Suppressor macrophage (primary cell): ENCODE measurements around the gene SUFU.
A peak's percentile ranks its signal among the peaks of the same experiment; 100 is the strongest.

Experiments
- DNase-seq, 4 experiments: peaks; one replicate each; pipeline ENCODE4 v3.0.0-alpha.2; 2020 to 2022

The SUFU gene

GRCh38 chr10:102620138-102620590 lies 116.4 kb downstream of the SUFU start:
- no peak for DNase-seq

- no peak for DNase-seq
Observed at GRCh38 chr10:102620591-102621442, 117.0 kb downstream of the SUFU start.

- no peak for DNase-seq
Observed at GRCh38 chr10:102621443-102622325, 117.9 kb downstream of the SUFU start.

GRCh38 chr10:102624094-102624493 lies 120.3 kb downstream of the SUFU start:
- no peak for DNase-seq

GRCh38 chr10:102624751-102625645 lies 121.2 kb downstream of the SUFU start:
- no peak for DNase-seq

GRCh38 chr10:102626026-102626685 lies 122.4 kb downstream of the SUFU start:
- peak; percentile 39 to 56 (median 47) for DNase-seq

GRCh38 chr10:102627291-102627735 lies 123.5 kb downstream of the SUFU start:
- DNase-seq = no peak

- no peak for DNase-seq
Observed at GRCh38 chr10:102627736-102628293, 124.0 kb downstream of the SUFU start.

- no peak for DNase-seq
Observed at GRCh38 chr10:102628451-102628911, 124.7 kb downstream of the SUFU start.

GRCh38 chr10:102629661-102630614 lies 126.2 kb downstream of the SUFU start:
- no peak for DNase-seq

- DNase-seq = no peak
Observed at GRCh38 chr10:102630663-102631062, 126.9 kb downstream of the SUFU start.

GRCh38 chr10:102631525-102632393 lies 128.0 kb downstream of the SUFU start:
- no peak for DNase-seq

- DNase-seq = peak; percentile 21 to 66 (median 54)
Observed at GRCh38 chr10:102632394-102633111, 128.8 kb downstream of the SUFU start.

- DNase-seq = peak; percentile 83 to 94 (median 92)
Observed at GRCh38 chr10:102633287-102633686, 129.5 kb downstream of the SUFU start.

GRCh38 chr10:102633848-102634247 lies 130.1 kb downstream of the SUFU start:
- no peak for DNase-seq

GRCh38 chr10:102634686-102635085 lies 130.9 kb downstream of the SUFU start:
- DNase-seq = no peak

- DNase-seq = peak; percentile 28 to 61 (median 50)
Observed at GRCh38 chr10:102635377-102635776, 131.6 kb downstream of the SUFU start.

- no peak for DNase-seq
Observed at GRCh38 chr10:102639537-102639936, 135.8 kb downstream of the SUFU start.
